Keratinocyte (primary cell): ENCODE measurements around the gene TMEM201. TPM values are rescaled to one million over a fixed set of nuclear protein-coding genes. Genes with fewer than 3 reads are reported as not detected.

ENCODE experiments used
- DNase-seq: peaks from one replicate; pipeline ENCODE4 v3.0.0-alpha.2; 2011; ENCODE audit warnings: low read depth, missing footprints, low spot score
- FAIRE-seq: peaks from 2 replicates; lab custom pipeline; 2011; peaks lifted over from hg19 to GRCh38; lab: Jason Lieb, UNC
- H2AFZ ChIP-seq: 2 replicates; pipeline ENCODE4 v1.6.0; 2012; ENCODE audit warnings: low read length, control low read depth, inconsistent platforms; ENCODE audit not compliant: control insufficient read depth
- H3K27ac ChIP-seq: 2 replicates; pipeline ENCODE4 v1.5.1; 2011; ENCODE audit warnings: low read length; ENCODE audit not compliant: control insufficient read depth, insufficient read depth
- H3K27me3 ChIP-seq: 3 replicates; pipeline ENCODE4 v1.6.0; 2011; ENCODE audit warnings: low read length; ENCODE audit not compliant: control insufficient read depth, insufficient read depth; ENCODE audit errors: extremely low read depth
- H3K36me3 ChIP-seq, 2 experiments: 2 replicates in 1 of 2; 3 replicates in 1 of 2; pipeline ENCODE4 v1.5.1; 2011; ENCODE audit warnings: low read length in 2 of 2, mild to moderate bottlenecking in 1 of 2; ENCODE audit not compliant: control insufficient read depth in 2 of 2, insufficient read depth in 2 of 2; ENCODE audit errors: extremely low read depth in 1 of 2
- H3K4me1 ChIP-seq: 3 replicates; pipeline ENCODE4 v1.5.1; 2011; ENCODE audit warnings: low read length; ENCODE audit not compliant: control insufficient read depth, insufficient read depth; ENCODE audit errors: extremely low read depth
- H3K4me2 ChIP-seq: 3 replicates; pipeline ENCODE4 v1.6.0; 2011; ENCODE audit warnings: low read depth, low read length; ENCODE audit not compliant: control insufficient read depth, insufficient read depth; ENCODE audit errors: extremely low read depth
- H3K4me3 ChIP-seq, 3 experiments: fragments of 200-600 bp in 1 of 3; sonication (generic) in 1 of 3; 2 replicates in 2 of 3; 3 replicates in 1 of 3; pipeline ENCODE4 v1.5.1; 2011 to 2016; ENCODE audit warnings: low read length in 3 of 3, mild to moderate bottlenecking in 3 of 3, control low read depth in 2 of 3, inconsistent platforms in 1 of 3, low read depth in 1 of 3, mixed read lengths in 1 of 3, mixed run types in 1 of 3, moderate library complexity in 1 of 3; ENCODE audit not compliant: control insufficient read depth in 2 of 3, insufficient read depth in 2 of 3; ENCODE audit errors: extremely low read depth in 1 of 3
- H3K79me2 ChIP-seq: 2 replicates; pipeline ENCODE4 v1.6.0; 2012; ENCODE audit warnings: low read length; ENCODE audit not compliant: control insufficient read depth, insufficient read depth
- H3K9ac ChIP-seq: 3 replicates; pipeline ENCODE4 v1.6.0; 2011; ENCODE audit warnings: low read length; ENCODE audit not compliant: control insufficient read depth, insufficient read depth; ENCODE audit errors: extremely low read depth
- H3K9me1 ChIP-seq: 3 replicates; pipeline ENCODE4 v1.6.0; 2011; ENCODE audit warnings: low read length; ENCODE audit not compliant: control insufficient read depth, insufficient read depth; ENCODE audit errors: extremely low read depth
- H3K9me3 ChIP-seq: 2 replicates; pipeline ENCODE4 v1.5.1; 2012; ENCODE audit warnings: low read depth, low read length; ENCODE audit not compliant: control insufficient read depth
- H4K20me1 ChIP-seq: 3 replicates; pipeline ENCODE4 v1.6.0; 2011; ENCODE audit warnings: low read length; ENCODE audit not compliant: control insufficient read depth, insufficient read depth; ENCODE audit errors: extremely low read depth
- CTCF ChIP-seq, 3 experiments: IDR thresholded peaks in 1 of 3; conservative IDR thresholded peaks in 1 of 3; optimal IDR thresholded peaks in 1 of 3; 2 replicates in 2 of 3; 3 replicates in 1 of 3; pipeline versions ENCODE3 to v1.5.1; 2011; ENCODE audit warnings: low read length in 3 of 3, mild to moderate bottlenecking in 3 of 3, moderate library complexity in 2 of 3, control low read depth in 1 of 3, inconsistent platforms in 1 of 3; ENCODE audit not compliant: insufficient read depth in 2 of 3; ENCODE audit errors: extremely low read depth in 1 of 3
- EZH2 ChIP-seq: IDR thresholded peaks from one replicate; pipeline ENCODE4 v1.6.1; 2012; ENCODE audit warnings: inconsistent platforms, mild to moderate bottlenecking, low read length, moderate library complexity
- dilution Hi-C: fragments of 300-500 bp; cut with MboI; formaldehyde crosslinking; loops from one replicate; pipeline ENCODE4 v1.7.0; 2020; ENCODE audit warnings: low sequenced_read_pairs; ENCODE audit not compliant: extremely low pct_ligation_motif_present
- polyA plus RNA-seq, 5 experiments: library from polyadenylated mRNA; depleted of rRNA in 3 of 5; stranded (reverse) in 3 of 5; stranded (forward) in 1 of 5; unstranded in 1 of 5; fragments of >200 nt; gene quantifications; 1 replicate in 1 of 5; 2 replicates in 3 of 5; 3 replicates in 1 of 5; pipeline versions ENCODE4 v1.2.1 to v1.2.3, GENCODE V29; 2011 to 2012; ENCODE audit warnings: missing spikeins in 2 of 5, low read depth in 1 of 5, low replicate concordance in 1 of 5

The TMEM201 gene
- polyA plus RNA-seq, 1 donor (not counting 4 experiments of a cell fraction or from before 2014, with no cell fraction given): 1.5 TPM

DNA sequence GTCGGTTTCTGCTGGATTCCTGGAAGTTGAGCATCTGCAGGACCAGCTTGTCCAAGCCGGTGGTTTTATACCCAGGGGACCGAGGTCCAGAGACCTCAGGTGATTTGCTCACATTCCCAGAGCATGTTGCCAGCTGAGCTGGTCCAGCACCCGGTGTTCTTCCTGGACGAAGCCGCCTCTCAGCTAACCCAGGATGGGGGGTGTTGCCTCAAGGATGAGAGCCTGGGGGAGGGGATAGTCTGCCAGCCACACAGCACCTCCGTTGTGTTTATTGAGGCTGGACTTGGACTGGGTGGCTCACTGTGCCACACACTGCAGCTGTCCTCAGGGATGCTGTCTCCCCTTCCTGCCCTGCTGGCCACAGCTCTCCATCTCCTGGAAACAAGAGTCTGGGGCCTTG lies 1.5 kb downstream of the TMEM201 start:
- dilution Hi-C loops: no loop called here
- Histone ChIP-seq H3K9me3 (no peaks in the 10 kb centered on the region), H3K4me1 (peaks cover 29% of the 10 kb centered on the region), H3K27me3 (no peaks in the 10 kb centered on the region), H3K27ac (no peak overlapping the region), H4K20me1 (peaks cover 10% of the 10 kb centered on the region), H3K4me3 (no peak overlapping the region), H3K9ac (peak overlapping the region; percentile 15), H3K4me2 (peak overlapping the region; percentile 94), H3K79me2 (peaks cover 58% of the 10 kb centered on the region), H3K9me1 (peaks cover 17% of the 10 kb centered on the region), H3K36me3 (no peaks in the 10 kb centered on the region), H2AFZ (no peak overlapping the region)
- DNase-seq (no peak), FAIRE-seq (no peak)
- TF ChIP-seq EZH2 (no peak), CTCF (optimal IDR thresholded peaks at IDR 0.05 in 1 of 3, IDR thresholded peaks at IDR 0.05 in 1 of 3, conservative IDR thresholded peaks at IDR 0.05 in 1 of 3; ENCODE audit: extremely low read depth in 1 of 3, insufficient read depth in 2 of 3, low read length in 3 of 3) (no peak)

DNA sequence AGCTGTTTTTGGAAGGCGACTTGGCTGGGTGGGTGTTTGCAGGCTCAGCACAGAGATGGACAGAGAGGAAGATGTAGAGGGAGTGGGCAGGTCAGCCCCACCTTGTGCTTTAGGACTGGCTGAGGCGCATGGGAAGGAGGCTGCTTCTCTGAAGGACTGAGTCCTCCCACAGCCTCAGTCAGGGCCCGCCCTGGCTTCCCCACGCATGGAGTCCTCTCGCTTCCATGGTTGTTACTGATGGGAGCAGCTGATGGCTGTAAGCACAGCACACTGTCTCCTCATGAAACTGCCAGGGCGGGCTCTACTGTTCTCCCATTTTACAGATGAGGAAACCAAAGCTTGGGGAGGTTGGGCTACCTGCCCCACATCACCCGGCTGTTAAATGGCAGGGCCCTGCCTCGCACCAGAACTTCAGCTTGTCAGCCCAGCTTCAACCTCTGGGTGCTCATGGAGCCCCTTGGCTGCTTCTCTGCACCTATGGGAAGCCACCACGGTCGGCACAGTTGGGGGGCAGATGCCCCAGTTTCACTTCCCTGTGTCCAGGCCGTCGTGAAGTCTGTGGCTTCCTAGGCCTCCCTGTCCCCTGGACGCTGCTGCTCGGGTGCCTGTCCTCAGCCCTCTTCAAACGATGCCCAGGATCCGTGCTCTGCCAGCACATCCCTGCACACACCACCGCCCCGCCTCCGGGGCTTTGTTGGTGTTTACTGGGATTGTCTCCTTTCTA lies 2.4 kb downstream of the TMEM201 start:
- Histone ChIP-seq H3K4me3 (no peak overlapping the region), H3K79me2 (peaks cover 63% of the 10 kb centered on the region), H3K4me1 (peaks cover 29% of the 10 kb centered on the region), H3K4me2 (no peak overlapping the region), H3K9ac (no peak overlapping the region), H3K36me3 (no peaks in the 10 kb centered on the region), H3K27me3 (no peaks in the 10 kb centered on the region), H3K9me3 (no peaks in the 10 kb centered on the region), H3K27ac (no peak overlapping the region), H3K9me1 (peaks cover 17% of the 10 kb centered on the region), H2AFZ (no peak overlapping the region), H4K20me1 (peaks cover 10% of the 10 kb centered on the region)
- FAIRE-seq (no peak), DNase-seq (no peak)
- no peak for TF ChIP-seq EZH2
- TF ChIP-seq CTCF (optimal IDR thresholded peaks at IDR 0.05 in 1 of 3, IDR thresholded peaks at IDR 0.05 in 1 of 3, conservative IDR thresholded peaks at IDR 0.05 in 1 of 3; ENCODE audit: extremely low read depth in 1 of 3, insufficient read depth in 2 of 3, low read length in 3 of 3): no peak
- dilution Hi-C loops: no loop called here
